SKM-1 treated with dmso at 0.1 percent for 144 hours (cell line): ENCODE results near the gene TNNI3.
"Not testable (repeated sequence)": the region's sequence is repeated elsewhere in the genome, so short reads cannot be mapped to it uniquely, and the experiment has no call there.

Source experiments
- DNase-seq: peaks from one replicate; lab custom pipeline; 2025; ENCODE audit not compliant: unreplicated experiment; lab: John Stamatoyannopoulos, UW

TNNI3 gene

DNA sequence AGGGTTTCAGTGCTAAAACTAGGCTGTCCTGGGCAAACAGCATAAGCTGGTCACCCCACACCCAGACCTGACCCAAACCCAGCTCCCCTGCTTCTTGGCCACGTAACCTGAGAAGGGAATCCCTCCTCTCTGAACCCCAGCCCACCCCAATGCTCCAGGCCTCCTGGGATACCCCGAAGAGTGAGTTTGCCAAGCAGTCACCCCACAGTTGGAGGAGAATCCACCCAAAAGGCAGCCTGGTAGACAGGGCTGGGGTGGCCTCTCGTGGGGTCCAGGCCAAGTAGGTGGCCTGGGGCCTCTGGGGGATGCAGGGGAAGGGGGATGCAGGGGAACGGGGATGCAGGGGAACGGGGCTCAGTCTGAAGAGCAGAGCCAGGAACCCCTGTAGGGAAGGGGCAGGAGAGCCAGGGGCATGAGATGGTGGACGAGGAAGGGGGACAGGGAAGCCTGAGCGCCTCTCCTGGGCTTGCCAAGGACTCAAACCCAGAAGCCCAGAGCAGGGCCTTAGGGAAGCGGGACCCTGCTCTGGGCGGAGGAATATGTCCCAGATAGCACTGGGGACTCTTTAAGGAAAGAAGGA is 42.9 kb downstream of the TNNI3 start:
- no peak for DNase-seq

DNA sequence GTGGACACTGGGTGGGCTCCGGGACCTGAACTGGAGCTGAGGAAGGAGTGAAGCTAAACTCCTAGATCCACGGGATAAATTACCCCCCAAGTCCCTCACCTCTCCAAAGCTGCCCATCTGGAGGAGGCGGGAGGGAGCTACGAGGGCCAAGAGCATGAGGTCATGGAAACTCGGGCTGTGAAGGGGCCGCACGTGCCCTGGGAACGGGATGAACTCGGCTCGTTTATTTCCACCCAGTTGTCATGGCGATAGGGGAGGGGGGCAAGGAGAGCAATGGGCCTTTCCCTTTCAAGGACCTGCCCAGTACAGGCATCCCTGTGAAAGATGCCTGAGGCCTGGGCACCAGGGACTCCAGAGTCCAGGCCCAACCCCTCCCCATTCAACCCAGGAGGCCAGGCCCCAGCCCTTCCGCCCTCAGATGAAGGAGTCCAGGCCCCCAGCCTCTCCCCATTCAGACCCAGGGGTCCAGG is 43.9 kb downstream of the TNNI3 start:
- DNase-seq = no peak

DNA sequence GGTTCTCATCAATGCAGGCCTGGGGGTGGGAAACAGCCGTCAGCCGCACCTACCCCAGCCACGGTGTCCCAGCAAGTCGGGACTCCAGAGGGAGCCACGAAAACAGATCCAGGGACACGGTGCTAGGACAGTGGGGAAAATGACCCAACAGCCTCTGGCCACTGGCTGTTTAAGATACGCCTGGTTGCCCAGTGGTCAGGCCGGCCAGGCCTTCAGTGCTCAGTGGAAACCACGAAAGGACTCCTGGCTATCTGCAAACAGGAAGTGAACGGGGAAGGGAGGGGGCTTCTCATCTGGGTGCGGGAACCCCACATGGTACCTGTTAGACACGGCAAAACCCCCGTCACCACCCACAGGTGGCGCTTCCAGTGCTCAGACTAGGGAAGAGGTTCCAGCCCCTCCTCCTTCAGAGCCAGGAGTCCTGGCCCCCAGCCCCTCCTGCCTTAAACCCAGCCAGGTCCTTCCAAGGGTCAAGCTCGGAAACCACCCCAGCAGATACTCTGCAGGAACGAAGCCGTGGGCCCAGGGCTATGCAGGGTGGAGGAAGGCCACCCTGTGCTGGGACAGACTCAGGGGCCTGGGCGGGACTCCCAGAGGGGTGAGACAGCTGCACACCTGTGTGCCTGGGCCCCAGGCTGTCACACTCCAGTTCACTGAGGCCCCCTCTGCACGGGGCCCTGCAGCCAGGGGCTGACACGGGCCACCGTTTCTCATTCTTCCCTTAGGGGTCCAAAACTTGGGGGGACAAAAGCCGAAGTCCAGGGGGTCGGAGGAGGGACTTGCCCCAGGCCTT is 44.6 kb downstream of the TNNI3 start:
- DNase-seq = no peak

DNA sequence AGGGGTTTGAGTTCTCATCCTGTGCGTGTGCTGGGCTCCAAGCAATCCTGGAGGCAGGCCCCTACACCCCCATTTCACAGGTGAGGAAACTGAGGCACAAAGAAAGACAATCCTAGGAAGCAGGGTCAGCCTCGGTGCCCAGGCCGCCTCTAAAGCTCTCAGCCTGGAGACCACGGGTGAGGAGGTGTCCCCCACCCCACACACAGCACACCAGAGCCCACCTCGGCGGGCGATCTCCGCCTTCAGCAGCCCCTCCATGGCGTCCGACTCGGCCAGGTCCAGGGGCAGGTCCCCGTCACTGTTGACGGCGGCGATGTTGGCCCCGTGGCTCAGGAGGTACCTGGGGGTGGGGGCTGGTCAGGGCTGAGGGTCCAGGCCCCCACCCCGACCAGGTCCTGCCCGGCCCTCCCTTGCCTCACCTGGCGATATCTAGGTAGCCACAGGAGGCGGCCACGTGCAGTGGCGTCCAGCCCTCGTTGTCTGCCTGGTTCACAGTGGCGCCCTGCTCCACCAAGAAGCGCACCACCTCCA is 45.2 kb downstream of the TNNI3 start:
- no peak for DNase-seq

DNA sequence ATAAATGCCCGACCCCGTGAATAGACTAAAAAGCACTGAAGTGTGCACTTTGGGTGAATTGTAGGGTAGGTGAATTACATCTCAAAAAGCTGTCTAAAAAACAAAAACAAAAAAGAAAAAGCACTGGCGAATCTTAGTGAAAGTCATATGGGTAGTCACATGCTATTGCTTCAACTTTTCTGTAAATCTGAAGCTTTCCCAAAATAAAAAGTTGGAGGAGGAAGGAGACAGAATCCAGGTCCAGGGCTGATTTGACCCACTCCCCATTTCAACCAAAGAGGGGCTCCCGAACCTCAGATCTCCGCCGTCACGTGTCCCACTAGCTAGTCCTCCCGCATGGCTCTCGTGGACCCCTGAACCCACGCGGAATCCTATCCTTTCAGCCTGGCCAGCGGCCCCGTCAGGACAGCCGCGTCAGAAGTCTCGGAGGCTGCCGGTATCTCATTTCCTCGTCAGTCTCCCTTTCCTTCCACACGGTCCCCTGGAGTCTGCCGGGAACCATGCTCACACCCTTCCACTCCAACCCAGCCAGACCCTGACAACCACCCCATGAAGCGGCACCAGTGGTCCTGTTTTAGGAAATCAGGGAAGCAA is 46.2 kb downstream of the TNNI3 start:
- DNase-seq = no peak

DNA sequence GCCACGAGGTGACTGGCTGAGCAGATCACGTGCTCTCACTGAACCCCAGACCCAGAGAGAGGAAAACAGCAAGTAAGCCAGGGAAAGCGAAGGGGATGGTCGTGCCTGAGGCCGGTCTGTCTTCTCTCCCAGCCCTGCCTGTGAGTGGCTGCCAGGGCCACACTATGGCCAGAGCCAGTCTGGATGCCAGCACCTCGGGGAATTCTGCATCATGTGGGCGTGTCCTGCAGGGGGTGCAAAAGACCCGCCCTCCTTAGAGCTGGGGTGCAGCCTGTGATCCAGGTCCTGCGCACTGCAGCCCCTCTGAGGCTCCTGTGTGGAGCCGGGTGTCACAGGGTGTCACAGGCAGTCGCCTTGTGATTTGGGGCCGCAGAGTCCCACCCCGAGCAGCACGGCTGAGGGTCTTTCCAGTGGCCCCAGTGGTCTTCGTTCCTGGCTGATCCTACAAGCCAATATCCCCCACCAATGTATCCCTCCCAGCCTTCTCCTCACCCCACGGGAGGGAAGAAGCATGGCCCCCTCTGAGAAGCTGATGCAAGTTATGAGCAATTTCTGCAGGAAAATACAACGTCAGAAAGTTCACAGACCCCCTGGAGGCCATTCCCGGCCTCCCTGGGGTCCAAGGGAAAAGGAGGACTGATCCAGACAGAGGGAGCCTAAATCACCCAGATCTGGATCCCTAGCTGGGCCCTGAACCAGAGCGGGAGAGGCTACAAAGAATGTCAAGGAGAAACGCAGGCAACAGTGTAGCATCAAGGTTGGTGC is 47.8 kb downstream of the TNNI3 start:
- DNase-seq = no peak

DNA sequence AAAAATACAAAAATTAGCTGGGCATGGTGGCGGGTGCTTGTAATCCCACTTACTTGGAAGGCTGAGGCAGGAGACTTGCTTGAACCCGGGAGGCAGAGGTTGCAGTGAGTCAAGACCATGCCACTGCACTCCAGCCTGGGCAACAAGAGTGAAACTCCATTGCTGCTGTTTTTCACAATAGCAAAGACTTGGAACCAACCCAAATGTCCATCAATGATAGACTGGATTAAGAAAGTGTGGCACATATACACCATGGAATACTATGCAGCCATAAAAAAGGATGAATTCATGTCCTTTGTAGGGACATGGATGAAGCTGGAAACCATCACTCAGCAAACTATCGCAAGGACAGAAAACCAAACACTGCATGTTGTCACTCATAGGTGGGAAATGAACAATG is 50.3 kb downstream of the TNNI3 start:
- DNase-seq = not testable (repeated sequence)

DNA sequence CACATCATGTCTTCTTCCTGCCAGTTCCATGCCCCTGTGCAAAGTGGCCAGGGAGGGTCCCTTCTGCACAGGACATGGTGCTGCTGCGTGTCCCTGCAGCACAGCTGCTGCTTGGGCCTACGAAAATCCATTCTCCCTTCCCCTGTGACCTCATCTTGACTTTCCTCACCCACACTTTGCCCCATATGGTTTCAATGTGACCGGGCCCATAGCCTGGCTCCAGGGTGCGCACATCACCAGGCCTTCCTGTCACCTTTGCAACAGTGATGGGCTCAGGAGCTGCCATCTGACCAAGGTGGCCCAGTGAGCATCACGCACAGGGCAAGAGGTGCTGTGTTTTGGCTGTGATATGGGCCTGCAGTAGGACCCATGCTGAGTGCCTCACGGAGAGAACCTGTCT is 50.9 kb downstream of the TNNI3 start:
- DNase-seq = no peak

DNA sequence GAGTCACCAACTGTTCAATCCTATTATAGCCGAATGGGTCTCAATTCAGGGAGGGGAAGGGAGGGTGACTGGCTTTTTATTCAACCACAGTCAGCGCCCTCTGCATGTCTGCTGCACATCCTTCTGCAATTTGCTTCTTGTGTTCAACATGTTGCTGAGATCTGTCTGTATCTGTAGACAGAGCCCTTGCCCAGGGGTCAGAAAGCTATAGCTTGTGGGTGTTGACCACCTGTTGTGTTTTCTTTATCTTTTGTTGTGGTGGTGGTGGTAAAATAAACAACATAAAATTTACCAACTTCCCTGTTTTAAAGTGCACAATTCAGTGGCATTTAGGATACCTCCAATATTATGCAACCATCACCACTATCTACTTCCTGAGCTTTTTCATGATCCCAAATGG is 52.3 kb downstream of the TNNI3 start:
- no peak for DNase-seq

DNA sequence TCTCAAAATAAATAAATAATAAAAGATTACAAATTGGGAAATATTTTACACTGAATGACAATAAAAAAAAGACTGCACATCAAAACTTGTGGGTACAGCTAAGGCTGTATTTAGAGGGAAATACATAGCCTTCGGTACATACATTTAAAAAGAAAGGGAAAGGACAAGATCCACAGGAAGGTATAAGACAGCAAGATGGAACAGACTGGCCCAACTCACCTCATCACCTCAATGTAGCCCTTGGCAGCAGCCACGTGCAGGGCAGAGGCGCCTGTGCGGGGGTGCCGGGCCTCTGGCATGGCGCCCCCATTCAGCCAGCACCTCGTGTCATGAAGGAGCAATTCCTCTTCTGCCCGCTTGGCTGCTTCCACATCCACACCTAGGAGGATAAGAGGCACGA is 54.3 kb downstream of the TNNI3 start:
- DNase-seq = no peak
